GM12878 (cell line): ENCODE results near the gene MMEL1. TPM values are rescaled to one million over a fixed set of nuclear protein-coding genes. Genes with fewer than 3 reads are reported as not detected.

Source experiments
- ATAC-seq: fragments of 200-7000 bp; cut with Tn5 transposase; 3 replicates; pipeline ENCODE4 v1.9.1; 2020; ENCODE audit warnings: mild to moderate bottlenecking, moderate library complexity
- BruUV-seq: library from RNA; stranded (reverse); fragments of 400-500 nt; replicated peaks from 2 replicates; lab custom pipeline; 2021; lab: Mats Ljungman, UMichigan
- CTCF ChIA-PET: fragments of 300-600 bp; sonication (Branson Sonifier 250); formaldehyde crosslinking; extraction: SDS; loops from one replicate; lab custom pipeline; 2021; ENCODE audit warnings: inconsistent platforms; lab: Yijun Ruan, JAX
- POLR2A ChIA-PET: fragments of 350-600 bp; formaldehyde crosslinking; extraction: SDS; loops from one replicate; lab custom pipeline; 2021; ENCODE audit warnings: inconsistent platforms; lab: Charles Lee
- RAD21 ChIA-PET: fragments of 300-600 bp; sonication (Branson Sonifier 250); formaldehyde crosslinking; loops from one replicate; lab custom pipeline; 2023; ENCODE audit warnings: antibody characterized with exemption; ENCODE audit not compliant: unreplicated experiment; lab: Charles Lee
- SMC1A ChIA-PET: fragments of 300-600 bp; sonication (Branson Sonifier 250); formaldehyde crosslinking; loops from one replicate; lab custom pipeline; 2023; ENCODE audit not compliant: unreplicated experiment, uncharacterized antibody; lab: Charles Lee
- DNase-seq: peaks from one replicate; pipeline ENCODE4 v3.0.0-alpha.2; 2011; ENCODE audit warnings: low read depth, low spot score
- FAIRE-seq: peaks from 3 replicates; lab custom pipeline; 2011; peaks lifted over from hg19 to GRCh38; lab: Jason Lieb, UNC
- H2AFZ ChIP-seq: 2 replicates; pipeline ENCODE4 v1.6.0; 2011; ENCODE audit warnings: low read depth, low read length, control low read depth; ENCODE audit not compliant: control insufficient read depth
- H3K27ac ChIP-seq: 2 replicates; pipeline ENCODE4 v1.5.1; 2011; ENCODE audit warnings: control low read depth; ENCODE audit not compliant: control insufficient read depth, insufficient read depth
- H3K27me3 ChIP-seq, 2 experiments: replicated peaks in 1 of 2; 2 replicates each; pipeline versions ENCODE4 v1.6.0 to v1.6.1; 2011; ENCODE audit warnings: low read length in 1 of 2; ENCODE audit not compliant: control insufficient read depth in 2 of 2, insufficient read depth in 2 of 2
- H3K36me3 ChIP-seq, 2 experiments: 2 replicates each; pipeline ENCODE4 v1.5.1; 2011; ENCODE audit warnings: low read length in 1 of 2; ENCODE audit not compliant: control insufficient read depth in 2 of 2, insufficient read depth in 2 of 2
- H3K4me1 ChIP-seq: 2 replicates; pipeline ENCODE4 v1.6.1; 2011; ENCODE audit warnings: mild to moderate bottlenecking, low read length, moderate library complexity, mixed read lengths; ENCODE audit not compliant: control insufficient read depth, insufficient read depth
- H3K4me2 ChIP-seq: 2 replicates; pipeline ENCODE4 v1.6.0; 2011; ENCODE audit warnings: control low read depth; ENCODE audit not compliant: control insufficient read depth, insufficient read depth
- H3K4me3 ChIP-seq: fragments of 200-600 bp; sonication (generic); 2 replicates; pipeline ENCODE4 v1.5.1; 2016
- H3K79me2 ChIP-seq: 2 replicates; pipeline ENCODE4 v1.6.0; 2011; ENCODE audit warnings: low read length; ENCODE audit not compliant: control insufficient read depth, insufficient read depth
- H3K9ac ChIP-seq: 2 replicates; pipeline ENCODE4 v1.8.0; 2011; ENCODE audit warnings: low read length, control low read depth, mixed read lengths; ENCODE audit not compliant: control insufficient read depth, insufficient read depth
- H3K9me3 ChIP-seq: replicated peaks from 3 replicates; pipeline ENCODE4 v1.5.1; 2011; ENCODE audit warnings: mild to moderate bottlenecking, low read length; ENCODE audit not compliant: control insufficient read depth, insufficient read depth
- H4K20me1 ChIP-seq: 2 replicates; pipeline ENCODE4 v1.6.0; 2011; ENCODE audit not compliant: control insufficient read depth, insufficient read depth
- CBX3 ChIP-seq: fragments of 200-600 bp; sonication (generic); IDR thresholded peaks from 2 replicates; pipeline ENCODE4 v1.6.1; 2016; ENCODE audit warnings: low read depth, borderline replicate concordance
- CREM ChIP-seq: IDR thresholded peaks from 2 replicates; pipeline ENCODE4 v1.6.1; 2014; ENCODE audit warnings: antibody characterized with exemption, low read depth
- FOXM1 ChIP-seq: IDR thresholded peaks from 2 replicates; pipeline ENCODE4 v1.6.1; 2012; ENCODE audit warnings: low read depth, mild to moderate bottlenecking, inconsistent platforms, low read length, moderate library complexity
- JUNB ChIP-seq: IDR thresholded peaks from 2 replicates; pipeline ENCODE4 v1.6.1; 2016; ENCODE audit warnings: antibody characterized with exemption, mild to moderate bottlenecking
- LARP7 ChIP-seq: fragments of 450-650 bp; IDR thresholded peaks from 2 replicates; pipeline ENCODE4 v1.6.1; 2017; ENCODE audit warnings: mild to moderate bottlenecking
- MYB ChIP-seq: fragments of 150-350 bp; IDR thresholded peaks from 2 replicates; pipeline ENCODE4 v1.6.1; 2014; ENCODE audit warnings: mild to moderate bottlenecking, low read depth, low read length, borderline replicate concordance
- PAX8 ChIP-seq: fragments of 450-650 bp; IDR thresholded peaks from 2 replicates; pipeline ENCODE4 v1.6.1; 2017; ENCODE audit warnings: mild to moderate bottlenecking, moderate library complexity
- POU2F2 ChIP-seq: IDR thresholded peaks from 3 replicates; pipeline ENCODE4 v1.6.1; 2011; ENCODE audit warnings: low read depth, mild to moderate bottlenecking, low read length, borderline replicate concordance
- RAD21 ChIP-seq: IDR thresholded peaks from 2 replicates; pipeline ENCODE4 v1.6.1; 2011; ENCODE audit warnings: mild to moderate bottlenecking, low read depth, low read length, moderate library complexity; ENCODE audit not compliant: insufficient read depth
- RCOR1 ChIP-seq: conservative IDR thresholded peaks from 2 replicates; pipeline ENCODE4 v1.6.1; 2012; ENCODE audit warnings: low read depth, low read length, improper control_type of control experiment
- YY1 ChIP-seq: IDR thresholded peaks from 2 replicates; pipeline ENCODE4 v1.6.1; 2011; ENCODE audit warnings: low read depth, mild to moderate bottlenecking, low read length
- ZBTB4 ChIP-seq: fragments of 450-650 bp; formaldehyde crosslinking; IDR thresholded peaks from 2 replicates; pipeline ENCODE4 v1.4.0; 2022; ENCODE audit warnings: mild to moderate bottlenecking, moderate library complexity
- ZZZ3 ChIP-seq: IDR thresholded peaks from 2 replicates; pipeline ENCODE4 v1.6.1; 2011; ENCODE audit warnings: low read depth; ENCODE audit not compliant: control insufficient read depth, insufficient read length
- WGBS: methylation state at CpG from one replicate; pipeline ENCODE4 v1.1.6; 2016; ENCODE audit warnings: low lambda C conversion rate; ENCODE audit not compliant: insufficient replicate concordance, insufficient coverage; ENCODE audit errors: missing lambda C conversion rate; 5-methylcytosine and 5-hydroxymethylcytosine counted together
- in situ Hi-C: fragments of 300-500 bp; cut with MboI; formaldehyde crosslinking; loops from 9 replicates; pipeline ENCODE4 v1.14.3; 2018; ENCODE audit warnings: mixed read lengths
- intact Hi-C: fragments of 100-400 bp; cut with micrococcal nuclease; formaldehyde crosslinking; loops from one replicate; pipeline ENCODE4 v1.14.2; 2022; ENCODE audit not compliant: unreplicated experiment
- polyA plus RNA-seq, 11 experiments: library from polyadenylated mRNA; depleted of rRNA in 4 of 11; unstranded in 6 of 11; stranded (reverse) in 5 of 11; fragments of >200 nt; fragmentation: Nextera tagmentation in 4 of 11; fragmentation: Illumina TruSeq in 1 of 11; extraction: Ambion mirVana in 4 of 11; extraction: Trizol in 1 of 11; gene quantifications; 1 replicate in 1 of 11; 2 replicates in 10 of 11; pipeline versions ENCODE4 v1.2.1 to v1.2.3, GENCODE V29; 2011 to 2016; ENCODE audit warnings: inconsistent platforms in 2 of 11, missing spikeins in 2 of 11, low read depth in 1 of 11
- total RNA-seq, 4 experiments: library from RNA; depleted of rRNA in 3 of 4; stranded (reverse); fragments of >200 nt in 3 of 4; fragmentation: Illumina TruSeq in 1 of 4; extraction: Trizol in 1 of 4; gene quantifications; 2 replicates each; pipeline versions ENCODE4 v1.2.1 to v1.2.3, GENCODE V29; 2013 to 2021

Gene MMEL1
- total and polyA plus RNA-seq, 10 of the 15 experiments (the other 5 are each of a cell fraction or from before 2014, with no cell fraction given) = 0.11 TPM; not detected in 9

- TF ChIP-seq YY1 (peak; percentile 82), LARP7 (0 out of 2 replicates have a peak, but pooled peaks have one; percentile 26), POU2F2 (0 out of 3 replicates have a peak, but pooled peaks have one; percentile 41), CREM (peak; percentile 40; the same call in 1 of the 2 replicates), RCOR1 (no peak)
Observed at GRCh38 chr1:2547210-2548067, 85.4 kb downstream of the MMEL1 start (continued).

DNA sequence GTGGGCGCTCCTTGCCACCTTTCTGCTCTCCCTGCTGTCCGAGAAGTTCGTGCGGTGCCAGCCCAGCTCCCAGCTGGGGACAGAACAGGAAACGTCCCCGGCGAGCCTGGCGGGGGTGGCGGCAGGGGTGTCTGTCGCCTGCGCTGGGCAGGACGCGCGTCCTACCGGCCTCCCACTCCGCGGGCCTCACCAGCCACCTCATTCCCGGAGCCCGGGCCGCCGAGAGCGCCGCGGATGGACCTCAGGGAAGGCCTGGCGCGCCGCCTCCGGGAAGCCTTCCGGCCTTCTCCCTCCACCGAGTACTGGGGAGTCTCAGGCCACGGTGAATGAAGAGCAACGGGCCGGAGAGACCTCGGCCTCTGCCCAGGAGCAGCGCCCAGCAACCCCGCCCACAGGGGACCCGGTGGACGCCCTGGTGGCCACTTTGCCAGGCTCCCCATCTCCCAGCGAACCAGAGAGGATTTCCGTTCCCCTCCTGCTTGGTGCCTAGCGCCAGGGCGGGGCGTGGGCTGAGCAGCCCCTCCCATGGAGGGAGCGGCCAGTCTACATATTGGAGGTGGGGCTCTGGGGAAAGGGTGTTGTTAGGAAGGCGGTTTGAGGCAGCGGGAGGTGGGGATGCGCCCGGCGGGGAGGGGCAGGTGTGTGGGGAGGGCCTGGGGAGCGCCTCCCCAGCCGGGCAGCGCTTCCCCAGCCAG, 86.2 kb downstream of the MMEL1 start:
- Histone ChIP-seq H3K9ac (peak overlapping the region; percentile 85), H2AFZ (no peak overlapping the region), H3K27me3 (no peaks in the 10 kb centered on the region), H3K27ac (peak overlapping the region; percentile 96), H3K4me3 (peak overlapping the region; percentile 82), H3K79me2 (peaks cover 5% of the 10 kb centered on the region), H3K4me1 (peaks cover 28% of the 10 kb centered on the region), H3K4me2 (peak overlapping the region; percentile 99), H3K36me3 (no peaks in the 10 kb centered on the region), H4K20me1 (no peaks in the 10 kb centered on the region), H3K9me3 (no peaks in the 10 kb centered on the region)
- ChIA-PET POLR2A (interaction anchor here (0.6 to 4.9 kb wide), 15 partner anchors 9 to 159 kb away, joined by 3 to 62 read pairs (median 11); partner anchors contain the start of genes MORN1, PANK4, PEX10 and PRXL2B), CTCF (interaction anchor here (0.9 to 4.9 kb wide), 11 partner anchors 9 to 351 kb away, joined by 3 to 37 read pairs (median 8); partner anchors contain the start of genes FAAP20, MORN1, PANK4 and PEX10), SMC1A (interaction anchor here (0.8 to 3.1 kb wide), 11 partner anchors 10 to 134 kb away, joined by 3 to 30 read pairs (median 7); partner anchors contain the start of genes PANK4, PEX10, PRXL2B and TNFRSF14), RAD21 (interaction anchor here (0.9 to 7.1 kb wide), 12 partner anchors 10 to 352 kb away, joined by 3 to 86 read pairs (median 9); partner anchors contain the start of genes FAAP20, PANK4, PRXL2B and TNFRSF14)
- DNase-seq = peak; percentile 82
- ATAC-seq = peak; percentile 66
- under 1% methylated on average over 44 of the region's 52 CpGs for WGBS
- TSS peak; percentile 73 for BruUV-seq
- intact Hi-C loops = loop anchor here (10.0 kb wide), 1 partner anchor 242 kb away; no protein-coding TSS in a partner anchor
- in situ Hi-C loops = loop anchor here (5.0 kb wide), 2 partner anchors 36 to 134 kb away; partner anchors contain the start of gene PEX10
- FAIRE-seq = peak; percentile 88
- no peak for TF ChIP-seq JUNB
- TF ChIP-seq CBX3 = no peak
- TF ChIP-seq MYB = no peak
- TF ChIP-seq PAX8 = no peak
- TF ChIP-seq ZBTB4 = no peak
- TF ChIP-seq RAD21 = no peak
- TF ChIP-seq FOXM1 = no peak
- TF ChIP-seq ZZZ3 = no peak
